Suprapubic skin (tissue), 4 donors: Measurements from ENCODE around the gene SMAD1.

Experiments used
- CTCF ChIP-seq, 2 donors: fragments of 200-600 bp in 1 of 2; fragments of 450-650 bp in 1 of 2; sonication (generic) in 1 of 2; IDR thresholded peaks; one replicate each; pipeline ENCODE4 v1.5.1; 2016 to 2019; ENCODE audit warnings: antibody characterized with exemption in 2 of 2, mild to moderate bottlenecking in 1 of 2, moderate library complexity in 1 of 2
- POLR2A ChIP-seq, 2 donors: fragments of 450-650 bp; IDR thresholded peaks; one replicate each; pipeline ENCODE4 v1.6.1; 2017; ENCODE audit warnings: antibody characterized with exemption in 2 of 2, mild to moderate bottlenecking in 2 of 2, moderate library complexity in 2 of 2
- POLR2AphosphoS5 ChIP-seq, 3 donors: sonication (generic); formaldehyde crosslinking; IDR thresholded peaks; one replicate each; pipeline ENCODE4 v1.6.1; 2017; ENCODE audit warnings: antibody characterized with exemption in 3 of 3

- TF ChIP-seq CTCF (IDR thresholded peaks at IDR 0.05): no peak
- TF ChIP-seq POLR2AphosphoS5 (IDR thresholded peaks at IDR 0.05): no peak
- no peak for TF ChIP-seq POLR2A (IDR thresholded peaks at IDR 0.05)
Measured at GRCh38 chr4:145533961-145534360, 52.3 kb downstream of the SMAD1 start.
